Measurements from ENCODE around the gene CABLES1. TPM values are rescaled to one million over a fixed set of nuclear protein-coding genes. Genes with fewer than 3 reads are reported as not detected.

CABLES1 gene
- total RNA-seq, 1 donor, result 18.3 TPM

- no peak for DNase-seq (ENCODE audit: low read depth in 2 of 3, low spot score in 2 of 3)
Measured at GRCh38 chr18:23211146-23211545, 75.9 kb downstream of the CABLES1 start.

- no peak for DNase-seq (ENCODE audit: low read depth in 2 of 3, low spot score in 2 of 3)
Measured at GRCh38 chr18:23212161-23212560, 76.9 kb downstream of the CABLES1 start.

- DNase-seq (ENCODE audit: low read depth in 2 of 3, low spot score in 2 of 3), result no peak
Measured at GRCh38 chr18:23213200-23213599, 77.9 kb downstream of the CABLES1 start.

- DNase-seq (ENCODE audit: low read depth in 2 of 3, low spot score in 2 of 3), result no peak
Measured at GRCh38 chr18:23217781-23218180, 82.5 kb downstream of the CABLES1 start.

- no peak for DNase-seq (ENCODE audit: low read depth in 2 of 3, low spot score in 2 of 3)
Measured at GRCh38 chr18:23220355-23220754, 85.1 kb downstream of the CABLES1 start.

- no peak for DNase-seq (ENCODE audit: low read depth in 2 of 3, low spot score in 2 of 3)
Measured at GRCh38 chr18:23223641-23224040, 88.4 kb downstream of the CABLES1 start.

GRCh38 chr18:23225503-23225902 is 90.2 kb downstream of the CABLES1 start:
- DNase-seq (ENCODE audit: low read depth in 2 of 3, low spot score in 2 of 3), result no peak

GRCh38 chr18:23226391-23226790 is 91.1 kb downstream of the CABLES1 start:
- no peak for DNase-seq (ENCODE audit: low read depth in 2 of 3, low spot score in 2 of 3)

- DNase-seq (ENCODE audit: low read depth in 2 of 3, low spot score in 2 of 3), result no peak
Measured at GRCh38 chr18:23226930-23227725, 91.8 kb downstream of the CABLES1 start.

- no peak for DNase-seq (ENCODE audit: low read depth in 2 of 3, low spot score in 2 of 3)
Measured at GRCh38 chr18:23227726-23228070, 92.4 kb downstream of the CABLES1 start.

GRCh38 chr18:23228102-23229061 is 93.1 kb downstream of the CABLES1 start:
- DNase-seq (ENCODE audit: low read depth in 2 of 3, low spot score in 2 of 3), result peak in 2 of 3 donors; percentile 50 to 54

- no peak for DNase-seq (ENCODE audit: low read depth in 2 of 3, low spot score in 2 of 3)
Measured at GRCh38 chr18:23229472-23229871, 94.2 kb downstream of the CABLES1 start.

- no peak for DNase-seq (ENCODE audit: low read depth in 2 of 3, low spot score in 2 of 3)
Measured at GRCh38 chr18:23230686-23231085, 95.4 kb downstream of the CABLES1 start.

- peak; percentile 35 to 99 (median 96) for DNase-seq (ENCODE audit: low read depth in 2 of 3, low spot score in 2 of 3)
Measured at GRCh38 chr18:23231340-23232021, 96.2 kb downstream of the CABLES1 start.

GRCh38 chr18:23232331-23232730 is 97.0 kb downstream of the CABLES1 start:
- DNase-seq (ENCODE audit: low read depth in 2 of 3, low spot score in 2 of 3), result no peak

- no peak for DNase-seq (ENCODE audit: low read depth in 2 of 3, low spot score in 2 of 3)
Measured at GRCh38 chr18:23234619-23235018, 99.3 kb downstream of the CABLES1 start.

GRCh38 chr18:23235336-23235735 is 100.1 kb downstream of the CABLES1 start:
- no peak for DNase-seq (ENCODE audit: low read depth in 2 of 3, low spot score in 2 of 3)

- DNase-seq (ENCODE audit: low read depth in 2 of 3, low spot score in 2 of 3), result no peak
Measured at GRCh38 chr18:23235860-23236259, 100.6 kb downstream of the CABLES1 start.

GRCh38 chr18:23236876-23237468 is 101.7 kb downstream of the CABLES1 start:
- no peak for DNase-seq (ENCODE audit: low read depth in 2 of 3, low spot score in 2 of 3)

- peak in 2 of 3 donors; percentile 61 to 71 for DNase-seq (ENCODE audit: low read depth in 2 of 3, low spot score in 2 of 3)
Measured at GRCh38 chr18:23237524-23238151, 102.4 kb downstream of the CABLES1 start.
